Colonic mucosa (tissue), 2 donors: ENCODE results near the gene AMY2A. TPM values are rescaled to one million over a fixed set of nuclear protein-coding genes. Genes with fewer than 3 reads are reported as not detected.

Source experiments
- total RNA-seq, 2 donors: library from RNA; stranded (reverse); fragmentation: NEBNext Ultra II Directional in 1 of 2; extraction: Animal tissue kit (Norgen Biotek cat#: 25700) in 1 of 2; gene quantifications; one replicate each; pipeline ENCODE4 v1.2.1, GENCODE V29; 2021
- donor health status: DM: no; HTN: no; CAD: no.
- donor health status: DM: no; HTN: no; CAD: no.

Gene AMY2A
- total RNA-seq, 2 donors from 2014 or later: 1.4 TPM; not detected in 1

Other genes starting within 250 kb of the AMY2A start
- gene RNPC3, start 91.7 kb upstream of the AMY2A start, total RNA-seq: 10 to 100 TPM; 18.8 to 19.0 TPM
- 1 to 10 TPM; 6.6 to 8.5 TPM for gene AMY2B, start 45.8 kb upstream of the AMY2A start, total RNA-seq
- not detected for gene AMY1A, start 38.3 kb downstream of the AMY2A start, total RNA-seq
- not detected for gene AMY1B, start 78.8 kb downstream of the AMY2A start, total RNA-seq
- not detected for gene AMY1C, start 132.5 kb downstream of the AMY2A start, total RNA-seq